ENCODE data around the gene WDFY1.
A peak's percentile ranks its signal among the peaks of the same experiment; 100 is the strongest.

WDFY1 gene

DNA sequence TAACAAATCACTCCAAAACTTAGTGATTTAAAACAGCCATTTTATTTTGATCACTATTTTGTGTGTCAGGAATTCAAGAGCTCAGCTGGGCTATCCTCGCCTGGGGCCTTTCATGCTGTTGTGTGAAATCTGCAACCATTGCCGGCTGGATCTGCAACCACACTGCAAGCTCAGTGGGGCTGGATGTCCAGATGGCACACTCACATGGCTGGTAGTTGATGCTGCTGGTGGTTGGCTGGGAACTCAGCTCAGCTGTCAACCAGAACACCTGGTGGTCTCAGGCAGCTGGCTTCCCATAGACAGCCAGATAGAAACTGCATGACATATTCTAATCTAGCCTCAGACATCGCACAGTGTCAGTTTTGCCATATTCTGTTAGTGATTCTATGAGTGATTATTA lies 77.1 kb downstream of the WDFY1 start:
- H3K4me3 ChIP-seq (ENCODE audit: control insufficient read depth, low read depth, low read length), result no peak overlapping the region
- no peak for DNase-seq (ENCODE audit: low read depth)
- TF ChIP-seq, protein P1, sequence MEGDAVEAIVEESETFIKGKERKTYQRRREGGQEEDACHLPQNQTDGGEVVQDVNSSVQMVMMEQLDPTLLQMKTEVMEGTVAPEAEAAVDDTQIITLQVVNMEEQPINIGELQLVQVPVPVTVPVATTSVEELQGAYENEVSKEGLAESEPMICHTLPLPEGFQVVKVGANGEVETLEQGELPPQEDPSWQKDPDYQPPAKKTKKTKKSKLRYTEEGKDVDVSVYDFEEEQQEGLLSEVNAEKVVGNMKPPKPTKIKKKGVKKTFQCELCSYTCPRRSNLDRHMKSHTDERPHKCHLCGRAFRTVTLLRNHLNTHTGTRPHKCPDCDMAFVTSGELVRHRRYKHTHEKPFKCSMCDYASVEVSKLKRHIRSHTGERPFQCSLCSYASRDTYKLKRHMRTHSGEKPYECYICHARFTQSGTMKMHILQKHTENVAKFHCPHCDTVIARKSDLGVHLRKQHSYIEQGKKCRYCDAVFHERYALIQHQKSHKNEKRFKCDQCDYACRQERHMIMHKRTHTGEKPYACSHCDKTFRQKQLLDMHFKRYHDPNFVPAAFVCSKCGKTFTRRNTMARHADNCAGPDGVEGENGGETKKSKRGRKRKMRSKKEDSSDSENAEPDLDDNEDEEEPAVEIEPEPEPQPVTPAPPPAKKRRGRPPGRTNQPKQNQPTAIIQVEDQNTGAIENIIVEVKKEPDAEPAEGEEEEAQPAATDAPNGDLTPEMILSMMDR (conservative IDR thresholded peaks at IDR 0.05; ENCODE audit: control insufficient read depth, insufficient read depth, low read depth, low read length), result no peak

DNA sequence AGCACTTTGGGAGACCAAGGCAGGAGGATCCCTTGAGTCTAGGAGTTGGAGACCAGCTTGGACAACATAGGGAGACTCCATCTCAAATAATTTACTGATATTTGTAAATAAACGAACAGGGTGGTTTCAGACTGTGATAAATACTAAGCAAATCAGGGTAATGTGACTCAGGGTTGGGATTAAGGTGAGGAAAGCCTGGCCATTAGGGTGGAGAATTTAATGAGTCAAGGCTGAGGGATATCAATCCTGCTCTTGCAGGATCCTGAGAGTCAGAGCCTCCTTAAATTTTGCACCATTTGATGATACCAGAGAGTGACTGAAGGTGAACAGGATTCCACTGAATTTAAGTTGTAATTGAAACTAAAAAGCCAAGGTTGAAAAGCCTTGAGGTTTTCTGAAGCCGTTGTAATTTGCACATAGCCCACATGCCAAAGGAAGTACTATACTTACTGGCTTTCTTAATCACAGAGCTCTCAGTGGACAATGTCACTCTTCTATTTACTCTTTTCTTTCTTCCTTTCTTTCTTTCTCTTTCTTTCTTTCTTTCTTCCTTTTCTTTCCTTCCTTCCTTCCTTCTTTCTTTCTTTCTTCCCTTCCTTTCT lies 79.1 kb downstream of the WDFY1 start:
- TF ChIP-seq, protein P1 (conservative IDR thresholded peaks at IDR 0.05; ENCODE audit: control insufficient read depth, insufficient read depth, low read depth, low read length), result no peak
- no peak for DNase-seq (ENCODE audit: low read depth)
- H3K4me3 ChIP-seq (ENCODE audit: control insufficient read depth, low read depth, low read length), result no peak overlapping the region

DNA sequence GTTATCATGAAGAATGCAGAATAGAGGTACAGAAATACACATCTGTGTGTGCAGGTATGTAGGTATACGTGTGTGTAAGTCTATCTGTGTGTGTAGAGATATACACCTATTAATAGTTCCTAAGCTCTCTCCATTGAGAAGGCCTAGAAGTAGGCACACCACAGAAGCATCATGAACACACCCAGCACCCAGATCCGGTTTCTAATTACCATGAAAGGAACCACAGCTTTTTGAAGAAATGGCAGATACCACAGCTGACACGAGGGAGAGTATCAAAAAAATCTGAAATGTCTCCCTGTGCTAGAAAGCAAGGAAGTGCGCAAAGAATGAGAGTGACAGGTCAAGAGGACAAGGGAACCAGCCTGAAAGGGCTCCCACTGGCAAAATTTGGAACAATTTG lies 80.0 kb downstream of the WDFY1 start:
- DNase-seq (ENCODE audit: low read depth), result no peak
- TF ChIP-seq, protein P1 (conservative IDR thresholded peaks at IDR 0.05; ENCODE audit: control insufficient read depth, insufficient read depth, low read depth, low read length), result no peak
- H3K4me3 ChIP-seq (ENCODE audit: control insufficient read depth, low read depth, low read length), result no peak overlapping the region

DNA sequence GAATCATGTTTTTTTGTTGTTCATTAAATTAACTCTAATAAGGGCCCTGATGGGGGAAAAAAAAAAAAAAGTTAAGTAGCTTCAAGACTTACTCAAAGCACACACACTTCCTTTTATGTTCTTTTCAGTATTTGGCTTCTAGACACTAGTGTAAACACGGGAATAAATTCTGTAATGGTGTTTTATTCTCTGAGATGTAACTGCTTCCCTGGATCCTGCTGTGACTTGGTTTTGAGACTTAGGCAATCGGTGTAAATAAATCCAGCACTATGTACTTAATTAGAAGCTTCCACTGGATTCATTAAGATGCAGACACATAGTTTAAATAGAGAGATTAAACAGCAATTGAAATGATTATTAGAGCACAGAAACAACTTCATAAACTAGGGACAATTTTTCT lies 81.6 kb downstream of the WDFY1 start:
- TF ChIP-seq, protein P1 (conservative IDR thresholded peaks at IDR 0.05; ENCODE audit: control insufficient read depth, insufficient read depth, low read depth, low read length), result no peak
- H3K4me3 ChIP-seq (ENCODE audit: control insufficient read depth, low read depth, low read length), result no peak overlapping the region
- no peak for DNase-seq (ENCODE audit: low read depth)

DNA sequence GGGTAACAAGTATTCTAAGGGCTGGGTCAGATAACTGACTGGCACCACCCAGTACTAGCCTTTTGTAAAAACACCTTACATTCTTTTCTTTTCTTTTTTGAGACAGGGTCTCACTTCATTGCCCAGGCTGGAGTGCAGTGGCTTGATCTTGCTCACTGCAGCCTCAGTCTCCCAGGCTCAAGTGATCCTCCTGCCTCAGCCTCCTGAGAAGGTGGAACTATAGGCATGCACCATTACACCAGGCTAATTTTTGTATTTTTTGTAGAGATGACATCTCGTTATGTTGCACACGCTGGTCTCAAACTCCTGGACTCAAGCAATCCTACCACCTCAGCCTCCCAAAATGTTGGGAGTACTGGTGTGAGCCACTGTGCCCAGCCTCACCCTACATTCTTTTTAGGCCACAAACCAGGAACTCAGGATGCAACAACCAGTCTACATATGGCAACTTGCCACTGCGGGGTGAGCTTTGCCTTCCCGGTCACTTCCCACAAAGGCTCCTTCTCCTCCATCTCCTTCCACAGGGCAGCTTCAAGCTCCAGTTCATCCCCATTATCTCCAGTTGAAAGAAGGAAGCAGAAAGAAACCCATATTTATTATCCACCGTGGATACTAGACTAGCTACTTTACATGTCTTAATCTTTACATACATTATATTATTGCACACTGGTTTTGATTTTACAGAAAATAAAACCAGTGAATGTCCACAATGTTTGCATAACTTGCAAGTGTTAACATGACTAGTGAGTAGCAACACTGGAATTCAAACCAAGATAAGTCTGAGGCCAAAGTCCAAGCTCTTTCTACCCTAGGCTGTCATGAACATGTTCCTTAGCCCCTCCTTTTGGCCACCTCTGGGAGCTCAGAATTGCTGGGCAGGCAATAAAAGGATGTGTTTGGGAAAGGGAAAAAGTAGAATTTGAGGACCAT lies 84.1 kb downstream of the WDFY1 start:
- no peak overlapping the region for H3K4me3 ChIP-seq (ENCODE audit: control insufficient read depth, low read depth, low read length)
- DNase-seq (ENCODE audit: low read depth), result peak; percentile 48
- TF ChIP-seq, protein P1 (conservative IDR thresholded peaks at IDR 0.05; ENCODE audit: control insufficient read depth, insufficient read depth, low read depth, low read length), result peak; percentile 7

DNA sequence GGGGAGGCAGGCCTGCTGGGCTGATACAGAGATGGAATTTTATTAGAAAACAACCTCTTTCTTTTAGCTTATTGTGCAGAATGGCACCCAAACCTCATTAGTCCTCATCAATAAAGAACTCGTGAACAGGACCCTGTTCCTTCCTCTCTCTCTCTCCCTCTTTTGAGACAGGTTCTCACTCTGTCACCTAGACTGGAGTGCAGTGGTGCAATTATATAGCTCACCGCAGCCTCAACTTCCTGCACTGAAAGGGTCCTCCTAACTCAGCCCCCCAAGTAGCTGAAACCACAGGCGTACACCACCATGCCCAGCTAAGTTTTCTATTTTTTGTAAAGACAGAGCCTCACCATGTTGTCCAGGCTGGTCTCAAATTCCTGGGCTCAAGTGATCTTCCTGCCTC lies 86.1 kb downstream of the WDFY1 start:
- DNase-seq (ENCODE audit: low read depth), result no peak
- TF ChIP-seq, protein P1 (conservative IDR thresholded peaks at IDR 0.05; ENCODE audit: control insufficient read depth, insufficient read depth, low read depth, low read length), result no peak
- no peak overlapping the region for H3K4me3 ChIP-seq (ENCODE audit: control insufficient read depth, low read depth, low read length)
